ENCODE data around the gene WDR88.
"Not testable (repeated sequence)": the region's sequence is repeated elsewhere in the genome, so short reads cannot be mapped to it uniquely, and the experiment has no call there.

Gene WDR88

GRCh38 chr19:33199441-33200265 is 67.7 kb downstream of the WDR88 start:
- DNase-seq: no peak

GRCh38 chr19:33201473-33201872 is 69.6 kb downstream of the WDR88 start:
- DNase-seq: no peak

GRCh38 chr19:33201886-33202545 is 70.1 kb downstream of the WDR88 start:
- no peak for DNase-seq

DNA sequence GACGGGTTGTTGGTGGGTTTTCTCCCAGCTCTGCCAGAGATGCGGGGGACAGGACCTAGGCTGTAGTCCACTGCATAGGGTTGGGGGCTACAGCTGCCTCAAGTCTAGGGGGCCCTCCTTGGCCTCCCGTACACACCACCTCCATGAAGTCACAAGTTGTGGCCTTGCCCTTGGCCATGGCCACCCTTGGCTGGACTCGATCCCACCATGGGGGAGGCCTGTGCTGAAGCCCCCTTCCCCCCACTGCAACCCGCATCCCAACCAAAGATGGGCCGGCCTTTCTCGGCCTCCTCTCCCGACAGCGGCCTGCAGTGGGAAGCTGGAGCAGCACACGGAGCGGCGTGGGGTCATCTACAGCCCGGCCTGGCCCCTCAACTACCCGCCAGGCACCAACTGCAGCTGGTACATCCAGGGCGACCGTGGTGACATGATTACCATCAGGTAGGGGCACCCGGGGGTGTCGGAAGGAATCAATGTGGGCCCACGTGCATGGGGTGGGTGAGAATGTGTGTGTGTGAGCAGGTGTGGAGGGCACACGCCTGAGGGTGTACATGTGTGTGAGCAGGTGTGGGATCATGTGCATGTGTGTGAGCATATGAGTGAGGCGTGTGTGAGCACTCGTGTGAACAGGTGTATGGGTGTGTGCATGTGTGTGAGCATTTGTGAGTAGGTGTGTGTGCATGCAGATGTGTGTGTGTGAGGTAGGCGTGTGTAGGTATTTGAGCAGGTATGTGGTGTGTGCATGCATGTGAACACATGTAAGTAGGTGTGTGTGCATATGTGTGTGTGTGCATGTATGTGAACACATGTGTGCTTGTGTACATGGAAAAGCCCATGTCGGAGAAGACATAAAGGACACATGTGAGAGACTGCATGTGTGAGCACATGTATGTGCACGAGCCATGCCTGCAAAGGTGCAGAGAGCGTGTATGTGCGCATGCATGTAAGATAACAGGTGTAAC is 70.9 kb downstream of the WDR88 start:
- DNase-seq: no peak

GRCh38 chr19:33203529-33203928 is 71.6 kb downstream of the WDR88 start:
- no peak for DNase-seq

DNA sequence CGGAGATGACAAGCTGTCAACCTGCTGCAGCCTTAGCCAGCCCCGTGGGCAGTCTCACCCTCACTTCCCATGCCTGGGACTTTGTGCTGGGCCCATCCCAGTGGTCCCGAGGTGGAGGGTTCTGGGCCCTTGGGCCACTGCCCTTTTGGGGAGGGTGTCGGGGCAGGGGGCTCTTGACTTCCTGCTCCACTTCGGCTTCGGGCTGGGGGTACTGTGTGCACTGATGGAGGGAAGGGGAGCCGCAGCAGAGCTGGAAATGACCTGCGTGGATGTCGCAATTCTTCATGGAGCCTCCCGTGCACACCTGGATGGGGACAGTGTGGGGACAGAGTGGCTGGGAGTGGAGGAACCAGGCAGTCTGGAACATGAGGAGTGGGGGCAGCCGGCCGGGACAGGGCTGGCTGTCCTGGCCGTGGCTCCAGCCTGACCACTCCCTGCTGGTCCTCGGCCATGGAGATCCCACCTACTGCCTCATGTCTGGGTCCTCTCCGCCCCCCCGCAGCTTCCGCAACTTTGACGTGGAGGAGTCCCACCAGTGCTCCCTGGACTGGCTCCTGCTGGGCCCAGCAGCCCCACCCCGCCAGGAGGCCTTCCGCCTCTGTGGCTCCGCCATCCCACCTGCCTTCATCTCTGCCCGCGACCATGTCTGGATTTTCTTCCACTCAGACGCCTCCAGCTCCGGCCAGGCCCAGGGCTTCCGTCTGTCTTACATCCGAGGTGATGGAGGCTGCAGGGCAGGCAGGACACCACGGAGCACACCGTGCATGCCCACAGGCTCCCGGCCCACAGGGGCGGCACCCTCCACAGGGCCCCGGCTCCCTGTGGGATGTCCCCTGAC is 72.4 kb downstream of the WDR88 start:
- DNase-seq: no peak

DNA sequence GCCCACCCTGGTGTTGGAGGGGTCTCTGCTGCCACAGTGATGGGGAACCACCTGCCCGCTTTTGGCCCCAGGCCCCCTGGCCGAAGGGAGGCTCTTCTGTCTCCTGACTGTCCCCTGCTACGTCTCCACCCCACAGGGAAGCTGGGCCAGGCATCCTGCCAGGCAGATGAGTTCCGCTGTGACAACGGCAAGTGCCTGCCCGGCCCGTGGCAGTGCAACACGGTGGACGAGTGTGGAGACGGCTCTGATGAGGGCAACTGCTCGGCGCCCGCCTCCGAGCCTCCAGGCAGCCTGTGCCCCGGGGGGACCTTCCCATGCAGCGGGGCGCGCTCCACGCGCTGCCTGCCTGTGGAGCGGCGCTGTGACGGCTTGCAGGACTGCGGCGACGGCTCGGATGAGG is 73.2 kb downstream of the WDR88 start:
- DNase-seq: no peak

GRCh38 chr19:33205531-33206260 is 73.8 kb downstream of the WDR88 start:
- DNase-seq: no peak

DNA sequence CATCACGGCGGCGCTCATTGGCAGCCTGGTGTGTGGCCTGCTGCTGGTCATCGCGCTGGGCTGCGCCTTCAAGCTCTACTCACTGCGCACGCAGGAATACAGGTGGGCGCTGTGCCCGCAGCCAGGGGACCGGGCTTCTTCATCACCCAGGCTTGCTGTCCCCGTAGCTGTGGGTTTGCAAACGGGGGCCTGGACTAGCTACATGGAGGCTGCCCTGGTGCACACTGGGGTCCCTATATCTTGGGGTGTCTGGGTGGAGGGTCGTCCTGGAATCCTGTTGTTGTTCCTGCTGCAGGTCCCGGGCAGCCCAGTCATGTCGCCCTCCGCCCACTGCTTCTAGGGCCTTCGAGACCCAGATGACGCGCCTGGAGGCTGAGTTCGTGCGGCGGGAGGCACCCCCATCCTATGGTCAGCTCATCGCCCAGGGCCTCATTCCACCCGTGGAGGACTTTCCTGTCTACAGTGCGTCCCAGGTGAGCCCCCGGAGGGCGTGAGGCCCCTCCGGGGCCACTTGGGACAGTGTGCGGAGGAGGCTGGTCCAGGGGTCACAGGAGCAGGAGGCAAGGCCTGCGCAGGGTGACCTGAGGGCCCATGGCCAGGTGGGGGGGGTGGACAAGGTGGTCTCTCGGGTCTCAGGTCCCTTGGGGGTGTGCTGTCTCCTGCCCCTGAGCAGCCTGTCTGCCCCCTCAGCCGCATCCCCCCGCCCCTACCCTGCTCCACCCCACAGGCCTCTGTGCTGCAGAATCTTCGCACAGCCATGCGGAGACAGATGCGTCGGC is 74.5 kb downstream of the WDR88 start:
- DNase-seq: no peak

DNA sequence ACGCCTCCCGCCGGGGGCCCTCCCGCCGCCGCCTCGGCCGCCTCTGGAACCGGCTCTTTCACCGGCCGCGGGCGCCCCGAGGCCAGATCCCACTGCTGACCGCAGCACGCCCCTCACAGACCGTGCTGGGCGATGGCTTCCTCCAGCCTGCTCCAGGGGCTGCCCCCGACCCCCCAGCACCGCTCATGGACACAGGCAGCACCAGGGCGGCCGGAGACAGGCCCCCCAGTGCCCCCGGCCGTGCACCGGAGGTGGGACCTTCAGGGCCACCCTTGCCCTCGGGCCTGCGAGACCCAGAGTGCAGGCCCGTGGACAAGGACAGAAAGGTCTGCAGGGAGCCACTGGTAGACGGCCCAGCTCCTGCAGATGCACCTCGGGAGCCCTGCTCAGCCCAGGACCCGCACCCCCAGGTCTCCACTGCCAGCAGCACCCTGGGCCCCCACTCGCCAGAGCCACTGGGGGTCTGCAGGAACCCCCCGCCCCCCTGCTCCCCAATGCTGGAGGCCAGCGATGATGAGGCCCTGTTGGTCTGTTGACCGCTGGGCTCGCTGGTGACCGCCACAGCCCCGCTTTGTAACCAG is 75.2 kb downstream of the WDR88 start:
- DNase-seq: no peak

- DNase-seq: no peak
Observed at GRCh38 chr19:33207903-33208302, 76.0 kb downstream of the WDR88 start.

DNA sequence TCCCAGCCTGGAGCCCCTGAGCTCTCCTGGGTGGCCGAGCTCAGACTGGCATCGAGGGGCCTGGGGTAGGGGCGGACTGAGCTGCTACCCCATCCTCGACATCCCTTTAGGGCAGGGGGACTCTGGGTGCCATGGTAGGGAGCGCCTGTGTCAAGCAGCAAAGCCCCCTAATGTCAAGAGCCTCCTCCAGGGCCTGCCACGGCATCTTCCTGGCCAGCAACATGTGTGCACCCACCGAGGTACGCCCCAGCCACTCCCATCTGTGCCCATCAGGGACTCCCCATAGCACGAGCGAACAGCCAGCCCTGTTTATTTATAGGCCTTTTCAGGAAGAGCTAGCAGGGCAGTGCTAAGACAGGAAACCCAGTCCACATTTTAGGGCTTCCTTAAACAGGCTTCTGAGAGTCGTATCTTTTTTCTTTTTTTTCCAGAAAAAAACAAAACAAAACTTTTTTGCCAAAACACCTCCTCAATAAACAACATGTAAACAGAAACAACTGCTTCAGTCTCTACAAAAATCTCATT is 76.5 kb downstream of the WDR88 start:
- peak in 2 of 3 donors; percentile 40 to 42 for DNase-seq

GRCh38 chr19:33208904-33209849 is 77.3 kb downstream of the WDR88 start:
- DNase-seq: no peak

DNA sequence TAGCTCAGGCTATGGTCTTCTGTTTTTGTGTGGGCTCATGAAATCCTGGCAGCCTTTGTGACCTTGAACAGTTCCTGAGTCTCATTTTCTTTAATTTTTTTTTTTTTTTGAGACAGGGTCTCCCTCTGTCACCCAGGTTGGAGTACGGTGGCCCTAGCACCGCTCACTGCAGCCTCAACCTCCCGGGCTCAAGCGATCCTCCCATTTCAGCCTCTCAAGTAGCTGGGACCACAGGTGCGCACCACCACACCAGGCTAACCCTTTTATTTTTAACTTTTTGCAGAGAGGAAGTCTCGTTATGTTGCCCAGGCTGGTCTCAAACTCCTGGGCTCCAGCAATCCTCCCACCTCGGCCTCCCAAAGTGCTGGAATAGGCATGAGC is 77.9 kb downstream of the WDR88 start:
- not testable (repeated sequence) for DNase-seq

GRCh38 chr19:33210266-33210940 is 78.5 kb downstream of the WDR88 start:
- no peak for DNase-seq

- no peak for DNase-seq
Observed at GRCh38 chr19:33211794-33212435, 80.0 kb downstream of the WDR88 start.

GRCh38 chr19:33212436-33213172 is 80.7 kb downstream of the WDR88 start:
- DNase-seq: no peak
